ENCODE results near the gene SNN.

GRCh38 chr16:11625769-11626168 is 42.5 kb upstream of the SNN start:
- no peak for TF ChIP-seq CTCF (IDR thresholded peaks at IDR 0.05; ENCODE audit: poor library complexity)
- TF ChIP-seq EZH2 (IDR thresholded peaks at IDR 0.05; ENCODE audit: borderline replicate concordance) = no peak
